ENCODE results near the gene KDM5B. TPM values are rescaled to one million over a fixed set of nuclear protein-coding genes. Genes with fewer than 3 reads are reported as not detected.

The KDM5B gene
- total RNA-seq, 2 donors from 2014 or later: 48.2 to 110 TPM

- H3K9me3 ChIP-seq: no peaks in the 10 kb centered on the region
- TF ChIP-seq POLR2A (IDR thresholded peaks at IDR 0.05) (no peak), CTCF (IDR thresholded peaks at IDR 0.05) (no peak), POLR2AphosphoS5 (IDR thresholded peaks at IDR 0.05) (no peak)
- H3K27me3 ChIP-seq (replicated peaks; ENCODE audit: insufficient read depth): no peaks in the 10 kb centered on the region
- H3K4me3 ChIP-seq: no peak overlapping the region
- H3K36me3 ChIP-seq: no peaks in the 10 kb centered on the region
- intact Hi-C loops (cut with DNase I): no loop called here
- no peak for DNase-seq (ENCODE audit: low spot score)
- WGBS: 86% methylated on average over 5 of the region's 5 CpGs
- no peaks in the 10 kb centered on the region for H3K4me1 ChIP-seq (replicated peaks)
- H3K27ac ChIP-seq: no peak overlapping the region
Observed at GRCh38 chr1:202844259-202844658, 36.0 kb upstream of the KDM5B start.

- 84% methylated on average over 11 of the region's 11 CpGs for WGBS
- intact Hi-C loops (cut with DNase I): no loop called here
- DNase-seq (ENCODE audit: low spot score): no peak
Observed at GRCh38 chr1:202843081-202843480, 34.9 kb upstream of the KDM5B start.

GRCh38 chr1:202837746-202838262 is 29.6 kb upstream of the KDM5B start:
- no peak for DNase-seq (ENCODE audit: low spot score)
- H3K27ac ChIP-seq: no peak overlapping the region
- no peaks in the 10 kb centered on the region for H3K36me3 ChIP-seq
- no peak overlapping the region for H3K4me3 ChIP-seq
- no peak for TF ChIP-seq CTCF (IDR thresholded peaks at IDR 0.05)
- no peak for TF ChIP-seq POLR2AphosphoS5 (IDR thresholded peaks at IDR 0.05)
- TF ChIP-seq POLR2A (IDR thresholded peaks at IDR 0.05): no peak
- H3K27me3 ChIP-seq (replicated peaks; ENCODE audit: insufficient read depth): no peaks in the 10 kb centered on the region
- 90% methylated on average over 5 of the region's 5 CpGs for WGBS
- H3K4me1 ChIP-seq (replicated peaks): no peaks in the 10 kb centered on the region
- intact Hi-C loops (cut with DNase I): no loop called here
- H3K9me3 ChIP-seq: no peaks in the 10 kb centered on the region

More at GRCh38 chr1:202843081-202843480, 34.9 kb upstream of the KDM5B start:
- H3K4me1 ChIP-seq (replicated peaks): no peaks in the 10 kb centered on the region
- no peaks in the 10 kb centered on the region for H3K9me3 ChIP-seq
- H3K27me3 ChIP-seq (replicated peaks; ENCODE audit: insufficient read depth): no peaks in the 10 kb centered on the region
- no peaks in the 10 kb centered on the region for H3K36me3 ChIP-seq
- TF ChIP-seq CTCF (IDR thresholded peaks at IDR 0.05): no peak
- no peak for TF ChIP-seq POLR2A (IDR thresholded peaks at IDR 0.05)
- no peak for TF ChIP-seq POLR2AphosphoS5 (IDR thresholded peaks at IDR 0.05)
- H3K4me3 ChIP-seq: no peak overlapping the region
- no peak overlapping the region for H3K27ac ChIP-seq

GRCh38 chr1:202836623-202837403 is 28.6 kb upstream of the KDM5B start:
- Histone ChIP-seq H3K36me3 (no peaks in the 10 kb centered on the region), H3K4me3 (no peak overlapping the region), H3K27me3 (replicated peaks; ENCODE audit: insufficient read depth) (no peaks in the 10 kb centered on the region), H3K4me1 (replicated peaks) (no peaks in the 10 kb centered on the region), H3K9me3 (no peaks in the 10 kb centered on the region), H3K27ac (no peak overlapping the region)
- TF ChIP-seq POLR2A (IDR thresholded peaks at IDR 0.05) (no peak), CTCF (IDR thresholded peaks at IDR 0.05) (no peak), POLR2AphosphoS5 (IDR thresholded peaks at IDR 0.05) (no peak)
- intact Hi-C loops (cut with DNase I): no loop called here
- DNase-seq (ENCODE audit: low spot score): peak; percentile 27
- WGBS: 69% methylated on average over 5 of the region's 5 CpGs

Data from prostate gland (tissue), 2 donors.